H9 (cell line): ENCODE measurements around the gene TBC1D22A. TPM values are rescaled to one million over a fixed set of nuclear protein-coding genes. Genes with fewer than 3 reads are reported as not detected.
A peak's percentile ranks its signal among the peaks of the same experiment; 100 is the strongest.

Source experiments
- DNase-seq: peaks from one replicate; pipeline ENCODE4 v3.0.0-alpha.2; 2017
- H2AFZ ChIP-seq: one replicate; pipeline ENCODE4 v1.6.1; 2013; ENCODE audit warnings: mild to moderate bottlenecking, low read length, control low read depth, moderate library complexity
- H2AK5ac ChIP-seq: 2 replicates; pipeline ENCODE4 v1.6.1; 2013; ENCODE audit warnings: low read length, control low read depth, mixed read lengths; ENCODE audit not compliant: insufficient read length
- H2BK120ac ChIP-seq: one replicate; pipeline ENCODE4 v1.6.1; 2013; ENCODE audit warnings: low read depth, mild to moderate bottlenecking, low read length, control low read depth, inconsistent platforms; ENCODE audit not compliant: poor library complexity, severe bottlenecking
- H2BK12ac ChIP-seq: 2 replicates; pipeline ENCODE4 v1.6.1; 2013; ENCODE audit warnings: low read length, control low read depth, mixed read lengths, low read depth; ENCODE audit not compliant: insufficient read length
- H2BK15ac ChIP-seq: 2 replicates; pipeline ENCODE4 v1.6.1; 2013; ENCODE audit warnings: low read depth, low read length, control low read depth
- H2BK20ac ChIP-seq: one replicate; pipeline ENCODE4 v1.6.1; 2013; ENCODE audit warnings: low read depth, mild to moderate bottlenecking, low read length, control low read depth, inconsistent platforms; ENCODE audit not compliant: poor library complexity, severe bottlenecking
- H2BK5ac ChIP-seq: 2 replicates; pipeline ENCODE4 v1.6.1; 2013; ENCODE audit warnings: low read length, control low read depth, mixed read lengths; ENCODE audit not compliant: insufficient read length
- H3K14ac ChIP-seq: 2 replicates; pipeline ENCODE4 v1.6.1; 2013; ENCODE audit warnings: low read length, control low read depth; ENCODE audit not compliant: insufficient read depth
- H3K18ac ChIP-seq: 2 replicates; pipeline ENCODE4 v1.6.1; 2013; ENCODE audit warnings: low read depth, mild to moderate bottlenecking, mixed read lengths, low read length, control low read depth; ENCODE audit not compliant: insufficient read length
- H3K23ac ChIP-seq: 2 replicates; pipeline ENCODE4 v1.6.1; 2013; ENCODE audit warnings: low read length, control low read depth, mixed read lengths, low read depth; ENCODE audit not compliant: insufficient read length
- H3K23me2 ChIP-seq: 2 replicates; pipeline ENCODE4 v1.6.1; 2013; ENCODE audit warnings: low read depth, mild to moderate bottlenecking, mixed read lengths, low read length, control low read depth; ENCODE audit not compliant: insufficient read length, poor library complexity, severe bottlenecking
- H3K27ac ChIP-seq: 2 replicates; pipeline ENCODE4 v1.5.1; 2013; ENCODE audit warnings: low read length, control low read depth, mixed read lengths, low read depth; ENCODE audit not compliant: insufficient read length
- H3K27me3 ChIP-seq: 2 replicates; pipeline ENCODE4 v1.6.1; 2013; ENCODE audit warnings: low read length, control low read depth, inconsistent platforms; ENCODE audit not compliant: insufficient read depth
- H3K4ac ChIP-seq: 2 replicates; pipeline ENCODE4 v1.6.1; 2013; ENCODE audit warnings: low read depth, mild to moderate bottlenecking, control low read depth, inconsistent platforms, low read length, moderate library complexity
- H3K4me1 ChIP-seq: 2 replicates; pipeline ENCODE4 v1.6.1; 2013; ENCODE audit warnings: low read length, control low read depth, inconsistent platforms; ENCODE audit not compliant: insufficient read depth
- H3K4me2 ChIP-seq: 2 replicates; pipeline ENCODE4 v1.6.1; 2013; ENCODE audit warnings: low read length, control low read depth, mixed read lengths; ENCODE audit not compliant: insufficient read length, insufficient read depth
- H3K56ac ChIP-seq: 2 replicates; pipeline ENCODE4 v1.6.1; 2013; ENCODE audit warnings: low read depth, mild to moderate bottlenecking, mixed read lengths, low read length, control low read depth; ENCODE audit not compliant: insufficient read length
- H3K79me1 ChIP-seq: 2 replicates; pipeline ENCODE4 v1.6.1; 2013; ENCODE audit warnings: low read depth, mild to moderate bottlenecking, moderate library complexity, low read length, control low read depth, inconsistent platforms; ENCODE audit not compliant: insufficient read depth, poor library complexity, severe bottlenecking
- H3K79me2 ChIP-seq: 2 replicates; pipeline ENCODE4 v1.6.1; 2013; ENCODE audit warnings: low read length, control low read depth, inconsistent platforms; ENCODE audit not compliant: insufficient read depth
- H3K9ac ChIP-seq: 2 replicates; pipeline ENCODE4 v1.6.1; 2013; ENCODE audit warnings: low read length, control low read depth, mixed read lengths; ENCODE audit not compliant: insufficient read length; ENCODE audit errors: extremely low read depth
- H3K9me3 ChIP-seq: one replicate; pipeline ENCODE4 v1.6.1; 2013; ENCODE audit warnings: low read depth, low read length, inconsistent platforms; ENCODE audit not compliant: control insufficient read depth
- H3T11ph ChIP-seq: one replicate; pipeline ENCODE4 v1.6.1; 2013; ENCODE audit warnings: mild to moderate bottlenecking, low read length, control low read depth, inconsistent platforms
- H4K20me1 ChIP-seq: one replicate; pipeline ENCODE4 v1.6.1; 2013; ENCODE audit not compliant: control insufficient read depth, insufficient read length, insufficient read depth
- H4K5ac ChIP-seq: 2 replicates; pipeline ENCODE4 v1.6.1; 2013; ENCODE audit warnings: low read depth, mild to moderate bottlenecking, mixed read lengths, low read length, control low read depth; ENCODE audit not compliant: insufficient read length
- H4K8ac ChIP-seq: replicated peaks from 2 replicates; pipeline ENCODE4 v1.6.1; 2013; ENCODE audit warnings: low read length, control low read depth, mixed read lengths, low read depth; ENCODE audit not compliant: insufficient read length
- H4K91ac ChIP-seq: 2 replicates; pipeline ENCODE4 v1.6.1; 2013; ENCODE audit warnings: low read depth, mild to moderate bottlenecking, moderate library complexity, mixed read lengths, low read length, control low read depth; ENCODE audit not compliant: insufficient read length
- H3K27ac Mint-ChIP-seq, 3 experiments: 2 replicates in 2 of 3; 3 replicates in 1 of 3; pipeline ENCODE4 v1.8.0; 2020 to 2021; ENCODE audit warnings: mixed read lengths in 3 of 3, mild to moderate bottlenecking in 1 of 3, moderate library complexity in 1 of 3
- H3K27me3 Mint-ChIP-seq: 2 replicates; pipeline ENCODE4 v1.8.0; 2021; ENCODE audit warnings: low read depth, mild to moderate bottlenecking, moderate library complexity, mixed read lengths
- H3K36me3 Mint-ChIP-seq, 3 experiments: 2 replicates in 2 of 3; 3 replicates in 1 of 3; pipeline ENCODE4 v1.8.0; 2020 to 2021; ENCODE audit warnings: low read depth in 3 of 3, mixed read lengths in 3 of 3; ENCODE audit not compliant: insufficient read depth in 1 of 3
- H3K4me1 Mint-ChIP-seq, 2 experiments: 2 replicates each; pipeline ENCODE4 v1.8.0; 2020; ENCODE audit warnings: mixed read lengths in 2 of 2
- H3K4me3 Mint-ChIP-seq, 2 experiments: 2 replicates in 1 of 2; 3 replicates in 1 of 2; pipeline ENCODE4 v1.8.0; 2020 to 2021; ENCODE audit warnings: mild to moderate bottlenecking in 2 of 2, mixed read lengths in 2 of 2, moderate library complexity in 1 of 2
- H3K9me3 Mint-ChIP-seq, 2 experiments: 2 replicates in 1 of 2; 3 replicates in 1 of 2; pipeline ENCODE4 v1.8.0; 2020; ENCODE audit warnings: mild to moderate bottlenecking in 2 of 2, mixed read lengths in 2 of 2, moderate library complexity in 1 of 2
- CTCF ChIP-seq: fragments of 200-600 bp; sonication (generic); conservative IDR thresholded peaks from 3 replicates; pipeline ENCODE4 v1.8.0; 2021; ENCODE audit warnings: antibody characterized with exemption, mild to moderate bottlenecking
- WGBS: extraction: QIAGEN DNeasy Blood & Tissue Kit; methylation state at CpG from one replicate; pipeline ENCODE4 v1.1.7; 2013; ENCODE audit warnings: missing lambda C conversion rate, low lambda C conversion rate, mixed read lengths; ENCODE audit not compliant: insufficient read length; ENCODE audit errors: extremely low coverage; 5-methylcytosine and 5-hydroxymethylcytosine counted together
- total RNA-seq: library from RNA; stranded (reverse); gene quantifications from 2 replicates; pipeline ENCODE4 v1.2.1, GENCODE V29; 2021

Gene TBC1D22A
- total RNA-seq, 1 experiment from 2014 or later: 20.8 TPM

- Histone ChIP-seq H3K27me3 (no peaks in the 10 kb centered on the region), H2BK15ac (no peak overlapping the region), H4K91ac (no peak overlapping the region), H2AK5ac (no peak overlapping the region), H4K5ac (no peak overlapping the region), H3T11ph (no peak overlapping the region), H3K9ac (no peak overlapping the region), H3K79me2 (no peaks in the 10 kb centered on the region), H2BK12ac (no peak overlapping the region), H3K4ac (no peak overlapping the region), H3K27ac (no peak overlapping the region), H3K4me2 (no peak overlapping the region), H3K23ac (no peak overlapping the region), H3K79me1 (no peaks in the 10 kb centered on the region), H3K23me2 (no peaks in the 10 kb centered on the region), H2AFZ (no peak overlapping the region), H3K14ac (no peak overlapping the region; the same call in 1 of the 2 replicates), H2BK20ac (no peak overlapping the region), H3K4me1 (no peaks in the 10 kb centered on the region), H3K18ac (no peak overlapping the region), H4K8ac (no peak overlapping the region), H4K20me1 (no peaks in the 10 kb centered on the region), H2BK5ac (no peak overlapping the region), H3K9me3 (no peaks in the 10 kb centered on the region), H2BK120ac (no peak overlapping the region), H3K56ac (no peak overlapping the region)
- Mint-ChIP-seq H3K9me3 (no peaks in the 10 kb centered on the region), H3K27me3 (no peaks in the 10 kb centered on the region), H3K4me3 (no peak overlapping the region), H3K27ac (peak overlapping the region in 1 of 3 experiments; percentile 74; a peak in 2 of 7 replicates), H3K36me3 (no peaks in the 10 kb centered on the region; a peak in 1 of 7 replicates), H3K4me1 (peaks cover 2 to 4% of the 10 kb centered on the region in 2 experiments; a peak in 2 of 4 replicates)
- DNase-seq: no peak
- whole genome bisulfite sequencing: no CpG with 5 or more reads among the region's 25 CpGs
- no peak for TF ChIP-seq CTCF
These were observed 394.1 kb downstream of the TBC1D22A start for GRCh38 chr22:47156352-47157092.
